Stimulated activated CD8-positive, alpha-beta memory T cell treated with anti-CD3 and anti-CD28 coated beads, Interleukin-4, amount 100 ng/mL, for 48 hours (primary cell): ENCODE measurements around the gene GPR89A.
"Not testable (repeated sequence)": the region's sequence is repeated elsewhere in the genome, so short reads cannot be mapped to it uniquely, and the experiment has no call there.

Source experiments
- DNase-seq: peaks from one replicate; pipeline ENCODE4 v3.0.0-alpha.2; 2020

The GPR89A gene

GRCh38 chr1:145607833-145608733 lies at the start of gene GPR89A:
Gene GPR89A, plus strand, starts transcription at chr1:145607988. Its CDS starts 146 bp downstream, at chr1:145608134.
- DNase-seq = peak; percentile 96

- DNase-seq = not testable (repeated sequence)
Measured at GRCh38 chr1:145586820-145587219, 21.0 kb upstream of the GPR89A start.

- DNase-seq = peak; percentile 77
Measured at GRCh38 chr1:145590806-145591205, 17.0 kb upstream of the GPR89A start.

GRCh38 chr1:145592347-145592746 lies 15.4 kb upstream of the GPR89A start:
- not testable (repeated sequence) for DNase-seq

GRCh38 chr1:145595421-145595820 lies 12.4 kb upstream of the GPR89A start:
- not testable (repeated sequence) for DNase-seq

GRCh38 chr1:145596236-145596635 lies 11.6 kb upstream of the GPR89A start:
- DNase-seq = not testable (repeated sequence)

- DNase-seq = not testable (repeated sequence)
Measured at GRCh38 chr1:145599426-145599825, 8.4 kb upstream of the GPR89A start.

GRCh38 chr1:145601593-145601992 lies 6.2 kb upstream of the GPR89A start:
- no peak for DNase-seq

- DNase-seq = not testable (repeated sequence)
Measured at GRCh38 chr1:145606840-145607239, 948 bp upstream of the GPR89A start.

- DNase-seq = not testable (repeated sequence)
Measured at GRCh38 chr1:145607289-145607688, 499 bp upstream of the GPR89A start.

GRCh38 chr1:145610744-145611143 lies 3.0 kb downstream of the GPR89A start:
- not testable (repeated sequence) for DNase-seq

- DNase-seq = not testable (repeated sequence)
Measured at GRCh38 chr1:145620073-145620472, 12.3 kb downstream of the GPR89A start.

GRCh38 chr1:145622177-145622576 lies 14.4 kb downstream of the GPR89A start:
- DNase-seq = not testable (repeated sequence)

GRCh38 chr1:145636237-145636636 lies 28.4 kb downstream of the GPR89A start:
- not testable (repeated sequence) for DNase-seq

- DNase-seq = not testable (repeated sequence)
Measured at GRCh38 chr1:145641886-145642285, 34.1 kb downstream of the GPR89A start.

GRCh38 chr1:145643990-145644389 lies 36.2 kb downstream of the GPR89A start:
- DNase-seq = not testable (repeated sequence)

- DNase-seq = peak; percentile 33
Measured at GRCh38 chr1:145656245-145656943, 48.6 kb downstream of the GPR89A start.

GRCh38 chr1:145662502-145662901 lies 54.7 kb downstream of the GPR89A start:
- DNase-seq = not testable (repeated sequence)

GRCh38 chr1:145665015-145665414 lies 57.2 kb downstream of the GPR89A start:
- DNase-seq = not testable (repeated sequence)

- not testable (repeated sequence) for DNase-seq
Measured at GRCh38 chr1:145670995-145671745, 63.4 kb downstream of the GPR89A start.

GRCh38 chr1:145673217-145673616 lies 65.4 kb downstream of the GPR89A start:
- DNase-seq = not testable (repeated sequence)

GRCh38 chr1:145684858-145685257 lies 77.1 kb downstream of the GPR89A start:
- DNase-seq = not testable (repeated sequence)

GRCh38 chr1:145686078-145686477 lies 78.3 kb downstream of the GPR89A start:
- DNase-seq = not testable (repeated sequence)
